ENCODE data around the gene MAP2K5.

Gene MAP2K5

DNA sequence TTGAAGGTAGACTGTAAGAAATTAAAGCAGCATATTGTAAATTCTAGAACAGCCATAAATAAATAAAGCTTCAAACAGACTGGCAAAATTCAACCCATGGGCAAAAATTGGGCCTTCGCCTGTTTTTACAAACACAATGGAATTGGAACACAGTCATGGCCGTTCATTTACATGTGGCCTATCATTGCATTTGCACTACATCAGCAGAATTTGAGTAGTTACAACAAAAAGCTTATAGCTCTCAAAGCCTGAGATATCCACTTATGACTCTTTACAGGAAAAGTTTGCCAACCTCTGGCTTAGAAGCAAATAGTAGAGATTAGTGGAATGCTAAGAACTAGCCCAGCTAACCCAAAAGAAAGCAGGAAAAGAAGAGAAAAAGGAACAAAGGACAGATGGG lies 143.2 kb downstream of the MAP2K5 start:
- Mint-ChIP-seq H3K27ac (no peak overlapping the region), H3K9me3 (peaks cover 15% of the 10 kb centered on the region), H3K4me3 (no peak overlapping the region), H3K36me3 (no peaks in the 10 kb centered on the region), H3K4me1 (no peaks in the 10 kb centered on the region)
- no peak for ATAC-seq
- DNase-seq (ENCODE audit: low spot score in 2 of 2) = no peak

DNA sequence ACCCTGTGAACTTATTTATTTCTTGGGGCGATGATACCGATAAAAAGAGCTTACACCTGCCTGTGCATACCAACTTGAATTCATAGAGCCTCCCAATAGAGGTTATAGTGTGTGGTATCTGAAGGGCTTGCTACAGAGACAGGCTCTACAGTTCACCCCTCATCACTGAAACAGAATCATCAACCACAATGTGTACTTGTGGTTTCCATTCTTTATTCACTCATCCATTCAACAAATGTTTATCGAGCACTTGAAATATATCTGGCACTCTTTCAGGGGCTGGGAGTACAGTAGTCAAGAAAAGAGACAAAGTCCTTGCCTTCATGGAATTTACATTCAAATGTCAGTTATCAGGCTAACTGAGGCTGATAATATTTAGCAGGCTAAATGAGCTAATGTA lies 148.4 kb downstream of the MAP2K5 start:
- Mint-ChIP-seq H3K36me3 (peaks cover 4% of the 10 kb centered on the region), H3K27ac (no peak overlapping the region), H3K4me1 (no peaks in the 10 kb centered on the region), H3K4me3 (no peak overlapping the region), H3K9me3 (peaks cover 1% of the 10 kb centered on the region)
- no peak for DNase-seq (ENCODE audit: low spot score in 2 of 2)
- ATAC-seq = peak; percentile 43

DNA sequence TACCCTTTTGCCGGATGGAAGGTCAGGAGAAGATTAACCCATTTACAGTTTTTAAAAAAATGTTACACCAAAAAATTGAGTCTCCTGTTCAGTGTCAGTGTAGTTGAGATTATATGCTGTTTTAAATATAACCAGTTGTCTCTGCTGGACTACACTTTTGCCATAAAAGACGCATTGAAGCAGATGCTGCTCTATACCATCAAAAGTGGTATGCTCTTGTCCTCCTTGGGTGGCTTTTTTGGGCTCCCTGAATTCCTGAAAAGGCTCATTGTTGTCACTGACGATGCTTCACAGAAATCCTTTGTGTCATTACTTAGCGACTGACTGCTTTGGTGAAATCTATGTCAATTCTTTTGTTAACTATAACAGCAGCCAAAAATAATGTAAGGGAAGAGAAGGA lies 148.9 kb downstream of the MAP2K5 start:
- ATAC-seq (no peak), DNase-seq (ENCODE audit: low spot score in 2 of 2) (no peak)
- peaks cover 4% of the 10 kb centered on the region for H3K36me3 Mint-ChIP-seq
- no peaks in the 10 kb centered on the region for H3K9me3 Mint-ChIP-seq
- H3K27ac Mint-ChIP-seq = no peak overlapping the region
- no peaks in the 10 kb centered on the region for H3K4me1 Mint-ChIP-seq
- no peak overlapping the region for H3K4me3 Mint-ChIP-seq

DNA sequence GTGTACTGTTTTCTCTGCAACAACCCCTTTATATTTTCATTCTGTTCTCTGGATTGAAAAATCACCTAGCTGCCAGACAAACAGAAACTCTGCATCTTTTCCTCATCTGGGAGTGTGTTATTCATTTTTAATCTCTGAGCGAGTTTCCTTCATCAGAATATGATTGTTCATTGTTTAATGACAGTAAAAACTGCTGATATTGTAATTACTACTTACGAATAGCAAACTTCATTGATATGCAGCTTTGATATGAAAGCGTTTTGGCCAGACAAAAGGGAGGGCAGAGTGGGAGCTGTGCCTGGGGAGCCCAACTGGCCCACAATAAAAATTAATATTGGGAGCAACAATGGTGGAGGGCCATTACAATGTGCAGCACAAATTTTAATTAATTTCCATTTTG lies 150.1 kb downstream of the MAP2K5 start:
- no peak for DNase-seq (ENCODE audit: low spot score in 2 of 2)
- Mint-ChIP-seq H3K9me3 (no peaks in the 10 kb centered on the region), H3K27ac (no peak overlapping the region), H3K4me1 (no peaks in the 10 kb centered on the region), H3K4me3 (no peak overlapping the region), H3K36me3 (peaks cover 4% of the 10 kb centered on the region)
- ATAC-seq = no peak

DNA sequence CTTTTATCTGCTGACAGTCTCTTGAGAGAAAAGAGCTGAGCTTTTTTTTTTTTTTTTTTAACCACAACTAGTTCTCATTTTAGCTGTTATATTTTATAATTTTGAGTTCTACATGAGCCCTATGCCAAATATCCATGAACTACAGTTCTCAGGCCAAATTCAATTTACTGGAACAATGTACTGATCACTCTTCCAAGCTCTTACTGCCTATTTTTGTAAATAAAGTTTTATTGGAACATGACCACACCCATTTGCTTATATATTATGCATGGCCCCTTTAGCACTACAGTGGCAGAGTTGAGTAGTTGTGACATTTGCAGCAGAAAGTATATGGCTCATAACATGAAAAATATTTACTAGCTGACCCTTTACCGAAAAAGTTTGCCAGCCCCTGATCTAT lies 153.6 kb downstream of the MAP2K5 start:
- DNase-seq (ENCODE audit: low spot score in 2 of 2) (no peak), ATAC-seq (no peak)
- H3K9me3 Mint-ChIP-seq = no peaks in the 10 kb centered on the region
- H3K36me3 Mint-ChIP-seq = peaks cover 4% of the 10 kb centered on the region
- no peaks in the 10 kb centered on the region for H3K4me1 Mint-ChIP-seq
- no peak overlapping the region for H3K27ac Mint-ChIP-seq
- no peak overlapping the region for H3K4me3 Mint-ChIP-seq

DNA sequence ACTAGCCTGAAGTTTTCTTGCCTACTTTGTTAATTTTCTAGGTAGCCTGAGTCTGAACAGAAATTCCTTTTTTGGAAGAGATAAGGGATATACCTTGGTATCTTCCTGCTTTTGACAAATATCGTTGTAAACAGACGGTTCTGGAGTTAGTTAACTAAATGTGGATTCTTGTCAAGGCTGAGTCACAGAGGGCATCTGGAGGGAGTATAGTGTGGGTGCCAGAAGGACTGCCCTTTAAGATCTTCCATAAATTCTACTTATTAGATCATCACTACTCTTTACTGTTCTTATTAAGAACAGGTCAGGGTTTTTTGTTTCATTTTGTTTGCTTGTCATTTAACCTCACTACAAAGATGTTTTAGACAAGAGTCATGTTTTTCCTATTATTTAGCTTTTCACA lies 157.5 kb downstream of the MAP2K5 start:
- no peak overlapping the region for H3K27ac Mint-ChIP-seq
- H3K36me3 Mint-ChIP-seq = no peaks in the 10 kb centered on the region
- no peaks in the 10 kb centered on the region for H3K9me3 Mint-ChIP-seq
- no peaks in the 10 kb centered on the region for H3K4me1 Mint-ChIP-seq
- ATAC-seq (no peak), DNase-seq (ENCODE audit: low spot score in 2 of 2) (no peak)
- H3K4me3 Mint-ChIP-seq = no peak overlapping the region

DNA sequence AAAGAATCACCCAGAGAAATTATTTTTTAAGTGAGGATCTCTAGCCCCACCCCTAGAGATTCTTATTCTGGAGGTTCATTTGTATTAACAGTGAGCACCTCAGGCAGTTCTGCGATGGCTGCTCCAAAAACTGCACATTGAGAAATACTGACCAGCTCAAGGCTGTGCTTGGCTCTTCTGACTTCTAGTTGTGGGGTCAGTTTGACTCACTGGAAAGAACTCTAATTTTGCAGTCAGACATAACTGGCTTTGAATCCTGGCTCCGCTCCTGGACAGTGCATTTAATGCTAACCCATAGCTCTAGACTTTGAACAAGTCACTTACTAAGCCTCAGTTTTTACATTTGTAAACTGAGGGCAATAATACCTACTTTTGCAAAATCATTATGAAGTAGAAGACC lies 159.2 kb downstream of the MAP2K5 start:
- Mint-ChIP-seq H3K27ac (no peak overlapping the region), H3K36me3 (no peaks in the 10 kb centered on the region), H3K9me3 (no peaks in the 10 kb centered on the region), H3K4me3 (no peak overlapping the region), H3K4me1 (no peaks in the 10 kb centered on the region)
- no peak for ATAC-seq
- no peak for DNase-seq (ENCODE audit: low spot score in 2 of 2)

DNA sequence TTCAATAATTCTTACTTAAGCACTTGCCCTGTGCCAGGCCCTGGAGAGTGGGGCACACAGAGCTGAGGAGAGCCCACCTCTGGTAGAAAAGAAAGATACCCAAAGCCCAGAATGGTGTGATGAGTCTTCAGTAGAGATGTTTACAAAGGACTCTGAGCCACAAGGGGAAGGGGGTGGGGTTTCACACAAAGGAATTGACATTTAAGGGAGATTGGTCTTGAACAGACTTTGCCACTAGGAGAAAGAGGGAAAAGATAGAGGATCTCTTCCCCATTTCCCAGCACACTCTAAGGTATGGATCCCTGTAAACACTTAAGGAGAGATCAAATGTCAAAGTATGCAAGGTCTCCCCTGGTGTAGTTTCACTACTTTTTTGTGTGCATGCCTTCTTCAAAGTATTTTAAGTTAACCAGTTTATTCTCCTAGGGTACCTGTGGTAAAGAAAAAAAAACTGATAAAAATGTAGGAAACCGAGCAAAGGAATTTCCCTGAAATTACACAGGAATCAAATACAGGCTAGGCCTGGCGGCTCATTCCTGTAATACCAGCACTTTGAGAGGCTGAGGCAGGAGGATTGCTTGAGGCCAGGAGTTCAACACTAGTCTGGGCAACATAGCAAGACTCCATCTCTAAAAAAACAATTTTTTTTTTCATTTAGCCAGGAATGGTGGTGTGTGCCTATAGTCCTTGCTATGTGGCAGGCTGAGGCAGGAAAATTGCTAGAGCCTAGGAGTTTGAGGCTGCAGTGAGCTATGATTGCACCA lies 165.2 kb downstream of the MAP2K5 start:
- ATAC-seq = no peak
- Mint-ChIP-seq H3K4me3 (no peak overlapping the region), H3K36me3 (peaks cover 5% of the 10 kb centered on the region), H3K27ac (no peak overlapping the region), H3K9me3 (no peaks in the 10 kb centered on the region), H3K4me1 (no peaks in the 10 kb centered on the region)
- DNase-seq (ENCODE audit: low spot score in 2 of 2) = no peak

DNA sequence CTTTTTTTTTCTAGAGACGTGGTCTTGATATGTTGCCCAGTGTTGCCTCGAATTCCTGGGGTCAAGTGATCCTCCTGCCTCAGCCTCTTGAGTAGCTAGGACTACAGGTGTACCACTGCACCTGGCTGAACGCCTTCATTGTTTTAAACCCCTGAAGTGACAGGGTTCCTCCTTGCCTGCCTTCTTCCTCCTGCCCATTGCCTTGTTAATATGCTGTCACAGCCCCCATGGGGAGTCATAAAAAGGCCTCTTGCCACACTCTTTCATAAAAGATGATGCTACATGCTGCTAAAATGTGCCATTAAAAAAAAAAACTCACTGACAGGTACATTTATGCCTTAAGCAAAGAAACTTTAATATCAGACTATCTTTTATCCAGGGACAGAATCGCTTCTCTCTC lies 166.0 kb downstream of the MAP2K5 start:
- H3K27ac Mint-ChIP-seq = no peak overlapping the region
- H3K9me3 Mint-ChIP-seq = no peaks in the 10 kb centered on the region
- H3K4me3 Mint-ChIP-seq = no peak overlapping the region
- peaks cover 5% of the 10 kb centered on the region for H3K36me3 Mint-ChIP-seq
- DNase-seq (ENCODE audit: low spot score in 2 of 2) (no peak), ATAC-seq (no peak)
- no peaks in the 10 kb centered on the region for H3K4me1 Mint-ChIP-seq

DNA sequence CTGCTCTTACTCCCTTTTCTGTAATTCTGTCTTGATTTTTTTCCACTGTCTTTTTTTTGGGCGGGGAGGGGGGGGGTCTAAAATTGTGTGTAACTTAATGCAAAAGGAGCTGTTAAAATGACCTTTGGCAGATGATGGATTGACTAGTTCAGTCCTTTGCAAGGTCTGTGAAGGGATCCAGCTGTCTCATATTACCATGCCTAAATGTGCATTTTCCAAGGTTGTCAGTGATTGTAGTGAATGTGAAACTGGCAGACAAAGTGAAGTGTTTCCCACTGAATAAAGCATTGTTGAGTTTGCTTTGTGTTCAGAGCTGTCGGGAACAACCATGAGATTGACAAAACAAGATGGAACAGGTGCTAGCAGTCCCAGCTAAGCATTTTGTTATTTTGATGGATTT lies 172.7 kb downstream of the MAP2K5 start:
- Mint-ChIP-seq H3K27ac (no peak overlapping the region), H3K4me3 (no peak overlapping the region), H3K9me3 (no peaks in the 10 kb centered on the region), H3K4me1 (no peaks in the 10 kb centered on the region), H3K36me3 (peaks cover 5% of the 10 kb centered on the region)
- DNase-seq (ENCODE audit: low spot score in 2 of 2) (no peak), ATAC-seq (no peak)

DNA sequence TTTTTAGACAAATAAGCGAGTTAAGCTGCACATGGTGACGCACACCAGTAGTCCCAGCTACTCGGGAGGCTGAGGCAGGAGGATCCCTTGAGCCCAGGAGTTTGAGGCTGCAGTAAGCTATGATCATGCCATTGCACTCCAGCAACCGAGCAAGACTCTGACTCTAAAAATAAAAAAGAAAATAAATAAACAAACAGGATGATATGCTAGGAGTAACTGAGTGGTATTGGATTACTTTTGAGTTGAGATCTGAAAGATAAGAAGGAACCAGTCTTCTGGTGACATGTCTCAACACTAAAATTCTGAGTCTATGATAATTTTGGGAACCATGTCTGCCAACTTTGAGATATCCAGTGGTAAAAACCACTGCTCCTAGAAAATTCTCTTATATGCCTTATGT lies 173.7 kb downstream of the MAP2K5 start:
- Mint-ChIP-seq H3K27ac (no peak overlapping the region), H3K36me3 (peaks cover 5% of the 10 kb centered on the region), H3K9me3 (no peaks in the 10 kb centered on the region), H3K4me3 (no peak overlapping the region), H3K4me1 (no peaks in the 10 kb centered on the region)
- ATAC-seq (no peak), DNase-seq (ENCODE audit: low spot score in 2 of 2) (no peak)

DNA sequence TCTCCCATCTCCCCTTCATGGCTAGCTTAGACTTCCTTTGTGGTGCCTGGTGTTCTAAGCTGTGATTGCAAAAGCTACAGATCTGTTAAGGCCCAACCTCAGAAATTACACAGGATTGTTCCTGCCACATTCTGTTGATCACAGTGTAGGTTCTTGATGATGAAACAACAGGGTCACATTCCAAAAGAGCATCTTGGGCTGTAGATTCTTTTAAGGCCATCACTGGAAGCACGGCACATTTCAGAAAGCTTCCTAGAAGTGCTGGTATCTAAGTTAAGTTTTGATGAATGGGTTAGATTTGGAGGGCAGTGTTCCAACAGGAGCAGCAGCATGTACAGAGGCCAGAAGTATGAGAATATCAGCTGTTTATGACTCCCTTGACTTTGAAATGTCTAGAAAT lies 175.3 kb downstream of the MAP2K5 start:
- no peak for DNase-seq (ENCODE audit: low spot score in 2 of 2)
- Mint-ChIP-seq H3K4me1 (no peaks in the 10 kb centered on the region), H3K9me3 (no peaks in the 10 kb centered on the region), H3K4me3 (no peak overlapping the region), H3K27ac (no peak overlapping the region), H3K36me3 (no peaks in the 10 kb centered on the region)
- ATAC-seq = no peak

DNA sequence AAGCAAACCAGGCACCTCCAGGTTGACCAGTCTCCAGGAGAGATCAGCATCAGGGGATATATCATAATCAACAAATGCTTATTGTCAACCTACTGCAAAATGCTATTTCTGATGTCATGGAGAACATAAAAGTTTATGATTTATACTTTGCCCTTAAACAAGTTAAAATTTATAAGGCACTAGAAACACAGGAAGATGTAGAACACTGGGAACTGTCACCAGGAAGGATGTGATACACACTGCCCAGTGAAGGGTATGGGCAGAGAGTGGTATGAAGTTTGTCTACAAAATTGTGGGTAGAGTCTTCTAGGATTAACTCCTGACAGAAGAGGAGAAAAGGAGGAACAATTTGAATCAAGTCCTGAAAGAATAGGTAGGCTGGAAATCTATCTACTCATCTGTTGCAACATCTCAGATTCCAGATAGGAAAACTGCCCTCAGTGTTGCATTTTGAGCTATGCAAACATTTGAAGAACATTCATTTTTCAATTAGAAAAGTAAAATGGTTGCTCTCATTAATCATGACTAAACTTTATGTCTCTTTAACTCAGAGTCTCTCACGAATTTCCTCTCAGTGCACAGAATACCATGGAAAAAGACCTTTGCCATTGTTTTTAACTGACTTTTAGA lies 176.9 kb downstream of the MAP2K5 start:
- Mint-ChIP-seq H3K27ac (no peak overlapping the region), H3K36me3 (no peaks in the 10 kb centered on the region), H3K4me1 (no peaks in the 10 kb centered on the region), H3K4me3 (no peak overlapping the region), H3K9me3 (no peaks in the 10 kb centered on the region)
- ATAC-seq (no peak), DNase-seq (ENCODE audit: low spot score in 2 of 2) (no peak)

DNA sequence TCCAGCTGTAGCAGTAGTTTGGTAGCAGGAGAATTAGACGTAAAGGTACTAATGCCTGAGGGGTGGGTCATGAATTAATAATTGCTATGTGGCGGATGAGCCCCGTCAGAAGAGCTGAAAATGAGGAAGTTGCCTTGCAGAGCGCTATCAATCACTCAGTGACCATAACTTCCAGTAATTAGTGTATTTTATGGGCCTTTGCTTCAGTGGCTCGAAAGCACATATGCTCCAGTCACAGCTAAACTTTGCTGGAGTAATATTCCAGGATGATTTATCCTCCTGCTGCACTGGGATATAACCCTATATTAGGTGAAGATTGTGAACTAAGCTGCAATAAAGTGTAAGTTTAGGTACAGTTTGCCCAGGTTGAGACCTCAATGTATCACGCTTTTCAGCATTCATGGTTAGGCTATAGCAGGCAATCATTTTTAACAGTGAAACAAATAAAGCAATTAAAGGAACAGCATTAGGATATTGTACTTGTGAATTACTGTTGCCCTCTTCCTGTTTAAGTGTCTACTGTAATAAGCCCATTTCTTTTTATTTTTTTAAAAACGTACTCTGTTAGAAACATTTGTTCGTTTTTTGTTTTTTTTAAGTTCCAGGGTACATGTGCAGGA lies 178.2 kb downstream of the MAP2K5 start:
- no peak for DNase-seq (ENCODE audit: low spot score in 2 of 2)
- H3K9me3 Mint-ChIP-seq = no peaks in the 10 kb centered on the region
- no peak for ATAC-seq
- H3K4me1 Mint-ChIP-seq = no peaks in the 10 kb centered on the region
- no peaks in the 10 kb centered on the region for H3K36me3 Mint-ChIP-seq
- H3K4me3 Mint-ChIP-seq = no peak overlapping the region
- H3K27ac Mint-ChIP-seq = no peak overlapping the region

DNA sequence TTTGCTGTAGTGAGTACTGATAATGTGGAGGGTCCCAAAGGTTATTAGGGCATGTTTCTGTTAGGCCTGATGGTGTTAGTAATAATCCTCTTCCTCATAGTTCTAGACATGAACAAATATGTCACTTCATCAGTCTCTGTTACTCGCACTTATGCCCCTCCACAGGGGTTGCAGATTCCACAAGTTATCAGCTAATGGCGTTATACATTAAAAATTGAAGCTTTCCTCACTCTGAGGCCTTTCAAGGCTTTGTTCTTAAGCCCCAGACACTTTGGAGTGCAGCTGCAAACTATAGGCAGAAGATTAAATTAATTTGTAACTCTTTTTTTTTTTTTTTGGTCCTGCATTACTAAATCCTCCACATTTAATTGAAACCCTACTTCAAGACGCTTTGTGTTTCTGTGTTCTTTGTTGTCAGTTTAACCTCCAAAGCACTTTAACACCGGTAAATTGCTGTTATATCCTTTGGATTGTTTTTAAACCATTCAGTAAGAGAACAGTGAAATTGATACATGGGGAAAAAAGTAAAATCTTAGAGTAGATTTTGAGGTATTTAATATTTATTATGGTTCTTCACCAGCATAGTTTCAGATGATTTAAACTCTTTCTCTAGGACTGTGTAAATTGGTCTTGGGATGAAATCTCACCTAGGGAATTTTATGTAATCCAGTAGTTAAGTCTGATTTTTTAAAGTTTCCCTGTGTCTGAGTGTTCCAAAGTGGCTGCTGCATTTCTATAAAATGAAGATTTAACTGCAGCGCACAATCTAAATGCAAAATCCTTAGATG lies 179.7 kb downstream of the MAP2K5 start:
- Mint-ChIP-seq H3K4me3 (no peak overlapping the region), H3K9me3 (no peaks in the 10 kb centered on the region), H3K27ac (no peak overlapping the region), H3K4me1 (no peaks in the 10 kb centered on the region), H3K36me3 (no peaks in the 10 kb centered on the region)
- DNase-seq (ENCODE audit: low spot score in 2 of 2) (no peak), ATAC-seq (no peak)
